GM15510 (cell line): ENCODE measurements around the gene B9D1.

Experiments
- POLR2A ChIP-seq: IDR thresholded peaks from 3 replicates; pipeline ENCODE4 v1.6.1; 2011; ENCODE audit warnings: borderline replicate concordance; ENCODE audit not compliant: insufficient read length; ENCODE audit errors: extremely low read depth

Gene B9D1

DNA sequence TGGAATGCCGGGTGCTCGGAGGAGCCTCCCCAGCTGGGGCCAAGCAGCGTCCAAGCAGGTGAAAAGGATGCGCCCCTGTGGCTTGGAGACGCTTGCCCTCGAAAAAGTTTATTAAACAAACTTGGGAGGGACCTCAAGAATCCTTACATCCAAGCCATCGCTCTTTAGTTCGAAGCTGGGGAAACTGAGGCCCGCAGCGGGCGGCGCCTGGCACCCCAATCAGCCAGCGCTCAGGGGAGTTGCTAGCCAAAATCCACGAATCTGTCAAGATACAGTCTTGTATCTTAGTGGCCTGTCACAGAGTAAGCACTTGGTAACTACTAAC, 553 bp upstream of the B9D1 start:
- no peak for TF ChIP-seq POLR2A

DNA sequence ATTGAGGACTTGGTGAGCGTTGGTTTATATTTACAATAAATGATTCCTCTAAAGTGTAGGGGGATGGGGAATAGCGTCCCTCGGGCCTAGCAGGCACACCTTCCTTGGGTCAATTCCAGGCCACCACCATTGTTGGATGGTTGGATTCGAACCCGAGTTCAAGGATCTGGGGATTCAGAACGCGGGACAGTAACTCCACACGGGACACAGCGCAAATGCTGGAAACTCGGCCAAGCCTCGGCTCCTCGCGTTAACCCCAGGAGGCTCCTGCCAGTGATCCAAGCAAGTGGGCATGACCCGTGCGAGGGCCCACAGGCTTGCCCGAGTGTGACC, 613 bp downstream of the B9D1 start:
- no peak for TF ChIP-seq POLR2A

DNA sequence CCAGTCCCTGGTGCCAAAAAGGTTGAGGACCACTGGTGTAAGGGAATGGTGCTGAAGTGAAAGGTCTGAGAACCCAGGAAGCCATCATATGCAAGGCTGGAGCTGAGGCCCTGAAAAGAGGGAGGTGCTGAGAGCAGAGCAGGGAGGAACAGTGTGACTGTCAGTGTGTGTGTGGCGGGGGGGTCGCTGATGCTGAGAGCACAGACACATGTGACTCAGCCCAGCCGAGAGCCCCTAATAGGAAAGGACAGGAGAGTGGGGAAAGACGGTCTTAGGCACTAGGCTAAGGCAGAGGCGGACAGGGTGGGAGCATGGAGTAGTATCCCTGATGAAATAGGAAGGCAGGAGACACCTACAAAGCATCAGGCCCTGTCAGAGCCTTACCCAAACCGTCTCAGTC, 1.2 kb downstream of the B9D1 start:
- TF ChIP-seq POLR2A: no peak

DNA sequence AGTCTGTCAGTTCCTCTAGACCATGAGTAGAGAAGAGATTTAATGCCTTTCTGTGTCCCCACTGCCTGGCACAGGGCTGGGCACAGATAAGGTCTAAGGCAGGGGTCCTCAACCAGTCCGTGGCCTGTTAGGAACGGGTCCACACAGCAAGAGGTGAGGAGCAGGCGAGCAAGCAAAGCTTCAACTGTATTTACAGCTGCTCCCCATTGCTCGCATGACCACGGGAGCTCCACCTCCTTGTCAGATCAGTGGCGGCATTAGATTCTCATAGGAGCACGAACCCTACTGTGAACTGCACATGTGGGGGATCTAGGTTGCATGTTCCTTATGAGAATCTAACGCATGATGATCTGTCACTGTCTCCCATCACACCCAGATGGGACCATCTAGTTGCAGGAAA, 1.8 kb downstream of the B9D1 start:
- TF ChIP-seq POLR2A: no peak

DNA sequence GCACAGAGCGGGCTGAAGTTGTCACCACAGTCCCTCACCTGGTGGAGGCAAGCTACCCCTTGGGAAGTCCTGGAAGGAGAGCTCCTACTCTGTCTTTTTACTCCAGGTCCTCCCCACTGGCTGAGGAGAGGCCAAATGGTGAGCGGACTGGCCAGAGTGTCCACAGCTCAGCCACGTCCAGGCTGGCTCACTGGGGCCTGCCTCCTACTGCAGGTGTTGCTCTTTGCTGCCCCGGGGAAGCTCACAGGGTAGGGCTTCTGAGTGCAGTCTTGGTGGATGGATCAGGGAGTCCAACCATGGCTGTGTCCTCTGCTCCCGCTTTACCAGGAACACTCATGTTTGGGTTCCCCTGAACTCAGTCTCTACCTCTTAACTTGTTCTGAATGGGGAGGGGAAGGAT, 2.7 kb downstream of the B9D1 start:
- no peak for TF ChIP-seq POLR2A

DNA sequence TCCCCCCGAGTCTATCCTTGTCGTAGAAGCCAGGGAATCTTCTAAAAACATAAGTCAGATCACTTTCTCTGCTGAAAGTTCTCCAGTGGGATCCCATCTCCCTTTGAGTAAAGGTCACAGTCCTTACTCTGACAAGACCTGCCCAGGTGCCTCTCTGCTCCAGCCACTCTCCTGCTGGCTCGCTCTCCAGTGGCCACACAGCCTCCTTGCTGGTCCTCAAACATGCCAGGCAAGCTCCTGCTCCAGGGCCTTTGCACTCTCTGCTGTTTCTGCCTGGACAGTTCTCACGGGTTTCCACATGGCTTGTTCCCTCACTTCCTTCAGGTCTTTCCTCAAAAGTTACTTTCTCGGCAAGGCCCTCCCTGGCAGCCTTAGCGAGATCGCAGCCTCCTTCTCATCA, 3.4 kb downstream of the B9D1 start:
- no peak for TF ChIP-seq POLR2A

DNA sequence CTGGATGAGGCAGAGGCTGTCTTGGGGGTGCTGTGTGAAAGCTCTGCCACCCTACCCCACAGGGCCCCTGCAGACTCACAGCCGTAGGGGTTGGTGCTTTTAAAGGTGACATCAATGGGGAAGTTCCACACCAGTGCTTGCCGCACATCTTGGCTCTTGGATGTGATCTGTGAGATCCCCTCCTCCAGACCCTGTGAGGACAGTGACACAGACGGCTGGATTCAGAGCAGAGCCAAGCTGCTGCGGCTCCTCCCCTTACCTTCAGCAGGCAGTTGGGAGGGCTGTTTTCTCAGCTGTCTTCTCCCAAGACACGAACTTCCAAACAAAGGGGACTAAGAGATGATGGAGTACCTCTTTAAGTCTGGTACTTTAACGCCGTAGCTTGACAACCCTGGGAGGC, 4.8 kb downstream of the B9D1 start:
- TF ChIP-seq POLR2A: no peak

DNA sequence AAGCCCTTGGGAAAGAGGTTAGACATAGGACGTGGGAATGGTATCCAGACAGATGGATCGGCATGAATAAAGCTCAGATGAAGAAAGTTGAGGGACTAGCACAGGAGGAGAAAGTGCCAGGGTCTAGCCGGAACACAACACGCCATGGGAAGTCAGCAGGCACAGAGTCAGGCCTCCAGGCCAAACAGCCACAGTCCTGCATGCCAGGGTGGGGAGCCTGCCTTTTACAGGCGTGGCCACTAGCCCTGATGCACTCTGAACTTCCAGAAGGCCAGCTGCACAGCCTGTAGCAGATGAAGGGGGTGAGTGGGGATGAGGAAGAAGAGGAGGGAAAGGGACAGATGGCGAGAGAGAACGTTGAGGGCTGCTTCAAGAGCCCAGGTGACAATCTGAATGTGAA, 5.2 kb downstream of the B9D1 start:
- TF ChIP-seq POLR2A: no peak

DNA sequence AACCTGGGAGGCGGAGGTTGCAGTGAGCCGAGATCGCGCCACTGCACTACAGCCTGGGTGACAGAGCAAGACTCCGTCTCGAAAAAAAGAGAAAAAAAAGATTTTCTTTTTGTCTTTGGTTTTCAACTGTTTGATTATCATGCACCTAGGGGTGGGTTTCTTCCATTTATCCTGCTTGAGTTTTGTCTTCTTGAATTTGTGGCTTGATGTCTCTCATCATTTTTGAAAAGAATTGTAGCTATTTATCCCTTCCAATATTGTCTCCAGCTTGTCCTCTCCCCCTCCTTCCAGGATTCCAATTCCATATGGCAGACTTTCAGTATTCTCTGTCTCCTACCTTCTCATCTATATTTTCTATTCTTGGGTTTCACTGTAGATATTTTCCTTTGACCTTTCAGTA, 7.8 kb downstream of the B9D1 start:
- TF ChIP-seq POLR2A: no peak

DNA sequence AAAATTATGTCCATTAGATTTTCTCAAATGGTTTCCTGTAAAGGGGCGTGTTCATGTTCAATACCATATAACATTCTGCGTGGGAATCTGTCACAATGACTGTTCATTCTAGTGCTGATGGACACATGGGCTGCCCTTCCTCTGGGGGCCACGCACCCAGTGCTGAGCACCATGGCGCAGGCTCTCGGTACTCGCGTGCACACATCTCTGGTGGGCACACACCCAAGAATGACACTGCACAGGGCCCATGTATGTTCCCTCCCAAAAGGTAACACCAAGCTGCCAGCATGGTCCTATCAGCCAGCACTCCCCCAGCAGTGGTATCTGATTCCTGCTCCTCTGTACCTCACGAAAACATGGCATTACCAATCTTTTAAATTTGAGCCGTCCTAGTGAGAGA, 13.7 kb downstream of the B9D1 start:
- no peak for TF ChIP-seq POLR2A

DNA sequence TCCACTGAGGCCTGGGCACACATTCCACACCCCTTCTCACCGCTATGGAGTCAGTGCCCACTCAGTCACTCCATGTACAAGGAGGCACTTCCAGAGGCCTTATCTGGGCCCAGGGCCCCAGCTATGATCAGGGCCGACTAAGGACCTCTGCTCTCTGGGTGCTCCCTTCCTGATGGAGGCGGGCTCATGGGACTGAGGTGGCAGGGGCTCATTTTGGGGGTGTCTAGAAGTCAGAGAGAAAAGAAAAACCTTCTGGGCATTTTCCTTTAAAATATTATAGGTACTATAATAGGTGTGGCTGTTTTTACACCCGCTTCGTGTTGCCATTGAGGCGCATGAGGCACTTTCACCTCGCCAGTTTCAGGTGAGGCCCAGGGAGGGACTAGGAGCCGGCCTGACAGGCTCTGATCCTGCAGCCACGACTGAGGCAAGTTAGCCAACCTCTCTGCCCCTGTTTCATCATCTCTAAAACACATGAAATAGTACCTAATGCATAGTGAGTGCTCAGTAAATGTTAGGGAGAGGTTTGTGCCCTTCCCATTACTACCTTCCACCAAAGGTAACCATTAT, 14.4 kb downstream of the B9D1 start:
- TF ChIP-seq POLR2A: no peak

DNA sequence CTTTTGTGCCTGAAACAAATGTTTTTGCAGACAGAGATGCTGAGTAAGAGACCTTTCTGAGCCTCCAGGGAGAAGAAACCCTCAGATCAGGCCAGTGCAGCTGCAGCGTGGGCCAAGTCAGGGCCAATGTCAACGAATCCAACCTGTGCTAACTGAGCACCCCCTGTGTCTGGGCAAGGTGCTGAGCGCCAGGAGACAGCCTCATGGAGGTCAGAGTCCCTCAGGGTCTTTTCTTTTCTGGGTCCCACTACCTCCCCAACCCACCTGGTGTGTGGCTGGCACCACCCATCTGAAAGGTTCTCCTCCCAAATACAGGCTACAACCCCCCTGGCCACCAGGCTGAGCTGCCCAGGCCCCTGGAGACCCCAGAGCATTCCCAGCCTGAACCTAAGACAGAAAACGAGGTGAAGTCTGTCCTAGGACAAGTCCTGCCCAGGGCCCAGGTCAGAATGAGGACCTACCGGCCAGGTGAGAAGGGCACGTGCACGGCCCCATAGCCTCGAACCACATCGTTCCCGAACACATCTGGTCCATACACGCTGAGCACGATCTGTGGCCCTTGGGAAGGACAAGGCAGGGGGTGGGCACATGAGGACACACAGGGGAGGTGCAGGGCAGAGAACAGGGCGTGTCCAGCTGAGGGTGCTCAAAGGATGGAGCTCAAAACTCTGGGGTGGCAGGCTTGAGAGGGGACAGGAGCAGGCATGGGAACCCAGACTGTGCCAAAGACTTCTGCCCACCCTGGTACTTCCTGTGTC, 15.0 kb downstream of the B9D1 start:
- no peak for TF ChIP-seq POLR2A

DNA sequence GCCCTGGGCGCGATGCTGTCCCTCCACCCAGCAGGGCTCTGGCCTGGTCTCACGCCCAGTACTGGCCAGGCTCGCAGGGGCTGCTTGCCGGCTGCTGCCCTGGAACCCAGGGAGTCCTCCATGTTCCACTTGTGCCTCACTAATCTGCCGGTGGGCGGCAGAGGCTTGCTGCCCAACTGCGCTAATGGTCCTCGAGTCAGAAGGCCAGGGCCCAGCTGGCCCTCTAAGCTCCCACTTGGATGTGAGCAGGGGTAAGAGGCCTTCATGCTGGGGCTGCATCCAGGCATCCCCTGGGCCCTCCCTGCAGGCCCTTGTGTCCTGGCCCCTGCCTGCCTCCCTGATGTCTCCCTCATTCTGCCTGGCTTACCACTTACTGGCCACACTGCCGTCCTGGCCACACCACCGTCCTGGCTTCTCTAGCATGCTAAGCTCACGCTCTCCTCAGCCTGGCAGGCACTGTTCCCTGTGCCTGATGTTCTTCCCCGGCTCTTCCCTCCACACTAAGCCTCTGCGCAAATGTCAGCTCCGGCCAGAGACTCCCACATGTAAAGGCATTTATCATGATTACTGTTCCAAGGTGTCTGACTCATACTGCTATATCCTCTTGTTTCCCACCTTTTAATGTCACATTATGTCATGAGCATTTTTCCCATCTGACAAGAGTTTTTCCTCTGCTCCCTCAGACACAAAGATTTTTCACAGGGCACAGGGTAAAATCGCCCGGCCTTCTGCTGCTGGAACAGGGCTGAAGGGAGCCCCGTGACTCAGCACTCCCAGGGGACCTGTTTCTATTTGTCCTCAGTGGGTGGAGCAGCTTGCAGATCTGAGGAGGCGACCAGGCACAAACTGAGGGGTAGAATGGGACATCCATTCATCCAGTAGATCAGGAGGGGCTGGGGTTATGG, 15.9 kb downstream of the B9D1 start:
- no peak for TF ChIP-seq POLR2A

DNA sequence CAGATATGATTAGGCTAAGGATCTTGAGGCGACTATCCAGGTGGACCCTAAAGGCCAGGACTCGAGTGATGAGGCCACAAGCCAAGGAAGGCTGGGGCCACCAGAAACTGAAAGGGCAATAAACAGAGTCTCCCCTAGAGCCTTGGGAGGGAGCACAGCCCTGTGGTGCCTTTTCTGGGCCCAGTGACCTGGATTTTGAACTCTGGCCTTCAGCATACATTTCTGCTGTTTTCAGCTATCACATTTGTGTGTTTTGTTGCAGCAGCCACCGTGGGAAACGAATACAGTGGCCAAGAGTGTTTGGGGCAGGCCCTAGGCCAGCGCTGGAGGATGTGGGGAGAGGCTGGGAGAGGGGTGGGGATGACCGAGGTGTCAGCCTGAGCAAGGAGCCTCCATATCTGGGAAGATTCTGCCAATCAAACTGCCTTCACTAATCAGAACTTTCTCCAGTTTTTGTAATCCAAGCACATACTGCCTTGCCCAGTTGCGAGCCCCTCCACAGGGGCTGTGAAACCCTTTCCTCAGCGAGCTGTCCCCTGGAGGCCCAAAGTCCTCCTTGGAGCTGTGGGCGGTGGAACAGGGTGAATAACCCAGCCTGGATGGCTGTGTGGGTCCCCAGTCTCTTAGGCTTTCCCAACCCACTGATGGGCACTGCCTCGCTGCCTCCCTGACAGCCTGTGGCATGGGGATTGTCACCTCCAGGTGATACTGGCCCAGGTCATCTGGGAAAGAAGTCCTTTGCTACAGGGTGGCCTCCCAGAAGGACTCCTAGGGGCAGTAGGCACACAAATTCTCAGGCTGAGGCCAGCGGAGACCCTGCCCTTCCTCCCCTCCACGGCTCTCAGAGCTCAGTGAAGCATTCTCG, 16.8 kb downstream of the B9D1 start:
- TF ChIP-seq POLR2A: no peak

DNA sequence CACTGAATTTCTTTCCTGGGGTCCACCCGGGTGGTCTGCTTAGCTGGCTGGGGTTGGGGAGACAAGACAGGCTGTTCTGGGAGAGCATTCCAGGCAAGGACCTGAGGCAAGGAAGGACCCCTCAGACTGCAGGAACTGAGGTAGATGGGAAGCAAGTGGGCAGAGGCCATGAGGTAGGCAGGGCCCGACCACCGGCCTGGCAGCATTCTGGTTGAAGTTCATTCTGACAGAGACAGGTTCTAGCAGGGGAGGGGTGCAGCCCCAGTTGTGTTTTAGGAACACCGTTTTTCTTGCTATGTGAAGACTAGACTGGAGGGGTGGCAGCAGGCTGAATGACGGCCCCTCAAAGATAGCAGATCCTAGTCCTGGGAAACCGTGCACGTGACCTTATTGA, 17.5 kb downstream of the B9D1 start:
- no peak for TF ChIP-seq POLR2A
